ENCODE results near the gene RHOH. TPM values are rescaled to one million over a fixed set of nuclear protein-coding genes. Genes with fewer than 3 reads are reported as not detected.

RHOH gene
- total RNA-seq, 1 donor from 2014 or later, result 0.38 TPM

DNA sequence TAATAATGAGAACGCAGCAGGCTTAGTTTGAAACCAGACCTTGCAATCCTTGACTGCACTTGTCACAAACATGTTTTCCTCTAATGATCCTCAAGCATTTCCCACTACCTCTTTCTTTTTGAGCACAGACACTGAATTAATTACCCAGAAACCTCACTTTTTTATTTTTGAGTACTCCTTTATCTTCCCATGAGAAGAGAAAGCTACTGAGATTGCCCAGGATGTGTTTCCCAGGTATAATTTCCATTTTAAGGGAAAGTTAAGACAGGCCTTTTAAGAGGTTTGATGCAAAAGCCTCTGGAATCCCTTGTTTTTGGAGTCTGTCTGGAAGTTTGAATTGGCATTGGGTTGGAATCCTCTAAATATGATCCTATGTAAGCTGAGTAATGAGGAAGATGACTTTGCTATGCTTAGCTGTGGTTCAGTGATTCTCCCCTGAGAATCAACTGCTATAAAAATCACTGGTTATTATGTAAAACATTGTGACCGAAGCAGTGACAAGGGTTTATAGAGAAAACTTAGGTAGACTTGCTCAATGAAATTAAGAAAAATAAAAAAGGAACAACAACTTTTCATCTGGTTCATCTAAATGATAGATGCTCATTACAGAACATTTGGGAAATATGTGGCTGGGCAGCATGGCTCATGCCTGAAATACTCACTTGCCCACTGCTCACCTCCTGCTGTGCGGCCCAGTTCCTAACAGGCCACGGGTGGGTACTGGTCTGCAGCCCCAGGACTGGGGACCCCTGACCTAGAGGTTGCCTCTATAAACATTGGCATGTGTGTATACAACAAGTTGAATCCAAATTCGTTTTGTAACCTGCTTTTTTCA is 10.8 kb upstream of the RHOH start:
- ATAC-seq (ENCODE audit: poor library complexity) (no peak), DNase-seq (no peak)
- intact Hi-C loops (cut with DNase I), result no loop called here

- intact Hi-C loops (cut with DNase I), result no loop called here
- DNase-seq (no peak), ATAC-seq (ENCODE audit: poor library complexity) (no peak)
Measured at GRCh38 chr4:40186665-40187014, 10.2 kb upstream of the RHOH start.

DNA sequence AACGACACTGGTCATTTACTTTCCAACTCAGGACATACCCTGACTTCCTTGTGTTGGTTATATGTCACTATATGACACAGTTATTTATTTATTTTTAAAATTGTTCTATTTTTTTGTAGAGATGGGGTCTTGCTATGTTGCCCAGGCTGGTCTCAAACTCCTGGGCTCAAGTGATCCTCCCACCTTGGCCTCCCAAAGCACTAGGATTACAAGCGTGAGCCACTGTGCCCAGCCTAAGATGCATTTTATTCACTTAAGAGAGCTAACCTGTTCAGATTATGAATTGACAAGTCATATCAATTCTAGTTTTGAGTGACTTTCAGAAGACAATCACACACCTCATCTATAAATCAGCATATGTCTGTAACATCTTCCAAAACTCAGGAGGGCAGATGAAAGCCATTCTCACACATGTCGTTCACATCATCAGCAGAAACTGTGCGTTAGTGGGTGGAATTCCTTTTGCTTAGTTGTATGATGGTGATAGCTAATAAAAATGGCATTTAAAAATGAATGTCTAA is 9.4 kb upstream of the RHOH start:
- DNase-seq (no peak), ATAC-seq (ENCODE audit: poor library complexity) (no peak)
- intact Hi-C loops (cut with DNase I), result no loop called here

DNA sequence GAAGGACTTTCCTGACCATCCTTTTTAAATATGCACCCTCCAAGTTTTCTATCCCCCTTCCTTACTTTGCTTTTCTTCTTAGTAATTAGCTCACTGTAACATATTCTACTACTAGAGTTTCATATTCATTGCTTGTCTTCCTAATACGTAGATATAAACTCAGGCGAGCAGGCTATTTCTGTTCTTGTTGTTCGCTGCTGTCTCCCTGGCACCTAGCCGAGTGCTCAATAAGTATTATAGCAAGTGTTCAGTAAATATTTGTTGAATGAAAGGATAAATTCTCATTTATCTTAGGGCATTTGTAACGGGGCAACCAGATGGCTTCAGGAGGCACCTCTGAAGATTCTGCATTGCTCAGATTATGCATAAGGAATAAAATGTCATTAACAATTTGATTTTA is 6.8 kb upstream of the RHOH start:
- intact Hi-C loops (cut with DNase I), result no loop called here
- ATAC-seq (ENCODE audit: poor library complexity) (no peak), DNase-seq (no peak)

DNA sequence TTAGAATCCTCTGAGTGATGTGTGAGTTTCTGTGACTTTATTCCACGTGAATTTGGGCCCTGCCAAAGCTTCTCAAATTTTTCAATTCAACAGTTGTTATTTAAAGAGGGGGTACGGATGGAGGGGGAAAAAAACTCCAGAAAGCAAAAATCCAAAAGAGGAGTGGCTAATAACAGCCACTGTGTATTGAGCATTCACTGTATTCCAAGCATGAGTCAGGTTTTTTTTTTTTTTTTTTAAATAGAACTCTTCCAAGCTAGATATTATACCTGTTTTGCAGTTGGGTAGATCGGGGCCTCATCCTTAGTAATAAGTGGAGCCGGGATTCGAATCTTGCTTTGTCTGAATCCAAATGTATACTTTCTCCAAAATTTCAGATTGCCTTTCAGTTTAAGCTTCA is 6.4 kb upstream of the RHOH start:
- ATAC-seq (ENCODE audit: poor library complexity) (no peak), DNase-seq (no peak)
- intact Hi-C loops (cut with DNase I), result no loop called here

GRCh38 chr4:40190880-40191815 is 5.7 kb upstream of the RHOH start:
- no peak for ATAC-seq (ENCODE audit: poor library complexity)
- DNase-seq, result no peak
- intact Hi-C loops (cut with DNase I), result no loop called here

GRCh38 chr4:40192114-40193015 is 4.5 kb upstream of the RHOH start:
- intact Hi-C loops (cut with DNase I), result no loop called here
- ATAC-seq (ENCODE audit: poor library complexity), result no peak
- DNase-seq, result no peak

DNA sequence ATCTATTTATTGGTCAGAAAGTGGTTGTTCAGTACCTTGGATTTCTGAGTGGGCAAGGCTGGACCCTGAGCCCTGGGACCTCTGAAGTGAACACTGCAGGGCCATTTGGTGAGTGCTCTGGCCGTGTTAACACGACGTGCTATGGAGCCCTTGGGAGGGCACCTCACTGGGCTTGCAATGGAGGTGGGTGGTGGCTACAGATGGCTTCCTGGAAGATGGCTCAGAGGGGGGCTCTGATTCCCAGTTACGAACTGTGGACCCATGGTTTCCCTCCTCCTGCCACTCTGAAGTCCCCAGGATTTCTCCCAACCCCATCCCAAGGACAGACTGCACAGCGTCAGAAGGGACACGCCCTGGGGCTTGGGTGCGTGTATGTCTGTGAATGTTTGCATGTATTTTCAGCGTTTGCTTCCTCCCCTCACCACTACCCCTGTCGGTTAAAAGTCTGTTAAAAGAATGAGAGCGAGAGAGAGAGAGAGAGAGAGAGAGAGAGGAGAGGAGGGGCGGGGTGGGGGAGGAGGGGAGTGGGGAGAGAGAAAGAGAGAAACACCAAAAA is 3.7 kb upstream of the RHOH start:
- DNase-seq (no peak), ATAC-seq (ENCODE audit: poor library complexity) (no peak)
- intact Hi-C loops (cut with DNase I), result no loop called here

- intact Hi-C loops (cut with DNase I), result no loop called here
- ATAC-seq (ENCODE audit: poor library complexity) (no peak), DNase-seq (no peak)
Measured at GRCh38 chr4:40193578-40193977, 3.3 kb upstream of the RHOH start.

DNA sequence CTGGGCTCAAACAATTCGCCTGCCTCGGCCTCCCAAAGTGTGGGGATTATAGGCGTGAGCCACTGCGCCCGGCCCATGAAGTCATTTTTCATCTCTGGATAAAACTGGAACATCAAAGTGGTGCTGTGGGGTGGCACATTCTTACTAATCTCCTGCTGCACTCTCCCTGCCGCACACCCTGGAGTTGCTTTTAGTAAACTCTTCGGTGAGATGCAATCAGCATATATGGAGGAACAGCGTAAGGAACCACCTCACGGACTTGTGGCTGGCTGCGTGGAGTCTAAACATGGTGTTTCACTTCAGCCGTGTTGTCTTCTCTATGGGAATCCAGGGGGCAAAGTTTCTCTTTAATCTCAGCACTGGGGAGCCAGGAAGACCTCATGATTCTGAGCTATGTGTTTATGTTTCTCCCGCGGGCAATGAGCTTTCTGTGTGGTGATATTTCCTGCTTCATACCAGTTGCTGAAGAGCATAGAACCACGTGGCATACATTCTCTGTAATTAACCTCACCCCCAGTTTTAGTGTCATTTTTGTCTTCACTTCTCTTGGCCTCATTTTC is 2.1 kb upstream of the RHOH start:
- no peak for ATAC-seq (ENCODE audit: poor library complexity)
- intact Hi-C loops (cut with DNase I), result no loop called here
- DNase-seq, result no peak

- DNase-seq, result no peak
- intact Hi-C loops (cut with DNase I), result no loop called here
- no peak for ATAC-seq (ENCODE audit: poor library complexity)
Measured at GRCh38 chr4:40195182-40196177, 1.4 kb upstream of the RHOH start.

- DNase-seq, result no peak
- ATAC-seq (ENCODE audit: poor library complexity), result no peak
- intact Hi-C loops (cut with DNase I), result no loop called here
Measured at GRCh38 chr4:40196272-40196671, 559 bp upstream of the RHOH start.

DNA sequence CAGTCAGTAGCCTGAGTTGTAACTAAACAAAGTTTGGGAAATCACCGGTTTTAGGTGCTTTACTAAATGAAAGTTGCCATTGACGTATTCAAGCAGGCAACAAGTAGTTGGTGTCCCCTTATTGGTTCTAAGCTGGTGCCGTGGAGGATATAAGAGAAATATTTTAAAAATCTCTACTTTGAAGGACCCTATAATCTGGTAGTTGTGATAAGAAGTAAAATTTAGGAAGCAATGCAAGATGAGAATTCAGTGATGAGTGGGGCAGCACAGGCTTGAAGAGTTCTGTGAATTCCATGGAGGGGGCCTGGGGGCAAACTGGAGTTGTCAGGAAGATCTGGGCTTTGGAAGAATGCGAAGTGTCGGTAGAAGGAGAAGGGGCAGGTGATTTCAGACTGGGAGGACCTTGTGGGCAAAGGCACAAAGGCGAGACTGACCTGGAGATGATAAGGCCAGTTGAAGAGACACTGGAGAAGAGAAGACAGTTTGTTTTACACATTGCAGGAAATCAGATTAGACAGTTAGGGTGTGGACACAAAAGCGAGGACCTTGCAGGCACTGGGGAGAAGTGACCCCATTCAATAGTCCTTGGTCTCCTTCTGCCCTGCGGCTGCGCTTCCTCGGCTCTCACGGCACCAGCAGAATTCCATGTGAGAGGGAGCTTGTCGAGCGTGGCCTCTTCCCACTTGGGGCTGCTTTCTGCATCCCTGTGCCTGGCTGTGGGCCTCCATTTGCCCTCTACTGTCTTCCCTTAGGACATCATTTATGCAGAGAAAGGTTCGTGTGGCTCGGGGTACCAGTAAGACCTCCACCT is 1.3 kb downstream of the RHOH start:
- DNase-seq, result no peak
- intact Hi-C loops (cut with DNase I), result no loop called here
- no peak for ATAC-seq (ENCODE audit: poor library complexity)

DNA sequence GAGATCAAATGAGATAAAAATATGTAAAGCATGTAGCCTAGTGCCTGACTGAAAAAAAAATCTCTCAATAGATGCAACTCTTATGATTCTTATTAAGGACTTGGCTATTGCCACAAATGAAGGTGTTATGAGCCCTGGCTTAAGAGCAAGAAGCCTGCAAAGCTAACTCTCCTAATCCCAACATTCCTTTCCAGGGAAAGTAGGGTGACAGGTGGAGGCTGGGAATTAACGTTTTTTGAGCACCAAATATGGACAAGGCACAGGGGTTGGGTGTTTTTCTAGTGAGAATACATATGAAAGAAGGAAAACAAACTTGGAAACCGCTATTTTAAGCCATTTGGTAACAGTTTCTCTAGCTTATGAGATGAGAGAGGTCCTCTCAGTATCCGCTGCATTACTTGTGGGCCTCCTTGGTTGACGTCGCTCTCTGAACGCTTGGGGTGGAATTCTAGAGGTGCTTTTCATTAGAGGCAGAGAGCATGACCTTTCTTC is 2.4 kb downstream of the RHOH start:
- intact Hi-C loops (cut with DNase I), result no loop called here
- ATAC-seq (ENCODE audit: poor library complexity) (no peak), DNase-seq (no peak)

GRCh38 chr4:40199999-40200874 is 3.4 kb downstream of the RHOH start:
- ATAC-seq (ENCODE audit: poor library complexity) (peak; percentile 31), DNase-seq (no peak)
- intact Hi-C loops (cut with DNase I), result no loop called here
